ENCODE results near the gene RAD1. TPM values are rescaled to one million over a fixed set of nuclear protein-coding genes. Genes with fewer than 3 reads are reported as not detected.
A peak's percentile ranks its signal among the peaks of the same experiment; 100 is the strongest.

The RAD1 gene
- total and polyA plus RNA-seq, 12 donors, result 13.3 to 27.5 (median 23.1) TPM

GRCh38 chr5:34894716-34895115, 20.6 kb downstream of the RAD1 start:
- Histone ChIP-seq H3K27me3 (no peaks in the 10 kb centered on the region), H3K4me3 (no peak overlapping the region), H3K27ac (no peak overlapping the region), H3K36me3 (peaks cover 0 to 7% (median 0%) of the 10 kb centered on the region in 9 donors), H3K9me3 (no peaks in the 10 kb centered on the region), H3K4me1 (no peaks in the 10 kb centered on the region)
- TF ChIP-seq, protein P1, sequence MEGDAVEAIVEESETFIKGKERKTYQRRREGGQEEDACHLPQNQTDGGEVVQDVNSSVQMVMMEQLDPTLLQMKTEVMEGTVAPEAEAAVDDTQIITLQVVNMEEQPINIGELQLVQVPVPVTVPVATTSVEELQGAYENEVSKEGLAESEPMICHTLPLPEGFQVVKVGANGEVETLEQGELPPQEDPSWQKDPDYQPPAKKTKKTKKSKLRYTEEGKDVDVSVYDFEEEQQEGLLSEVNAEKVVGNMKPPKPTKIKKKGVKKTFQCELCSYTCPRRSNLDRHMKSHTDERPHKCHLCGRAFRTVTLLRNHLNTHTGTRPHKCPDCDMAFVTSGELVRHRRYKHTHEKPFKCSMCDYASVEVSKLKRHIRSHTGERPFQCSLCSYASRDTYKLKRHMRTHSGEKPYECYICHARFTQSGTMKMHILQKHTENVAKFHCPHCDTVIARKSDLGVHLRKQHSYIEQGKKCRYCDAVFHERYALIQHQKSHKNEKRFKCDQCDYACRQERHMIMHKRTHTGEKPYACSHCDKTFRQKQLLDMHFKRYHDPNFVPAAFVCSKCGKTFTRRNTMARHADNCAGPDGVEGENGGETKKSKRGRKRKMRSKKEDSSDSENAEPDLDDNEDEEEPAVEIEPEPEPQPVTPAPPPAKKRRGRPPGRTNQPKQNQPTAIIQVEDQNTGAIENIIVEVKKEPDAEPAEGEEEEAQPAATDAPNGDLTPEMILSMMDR (IDR thresholded peaks at IDR 0.05), result no peak
- intact Hi-C loops (cut with DNase I), result loop anchor here in 8 of 10 donors (5.0 to 10.0 kb wide), 6 partner anchors 240 to 422 kb away; partner anchors contain the start of gene RAI14 (in 3 of the 8)
- 98 to 99% methylated on average over 1 of the region's 1 CpG for WGBS, 2 donors
- DNase-seq (no peak), ATAC-seq (no peak)

DNA sequence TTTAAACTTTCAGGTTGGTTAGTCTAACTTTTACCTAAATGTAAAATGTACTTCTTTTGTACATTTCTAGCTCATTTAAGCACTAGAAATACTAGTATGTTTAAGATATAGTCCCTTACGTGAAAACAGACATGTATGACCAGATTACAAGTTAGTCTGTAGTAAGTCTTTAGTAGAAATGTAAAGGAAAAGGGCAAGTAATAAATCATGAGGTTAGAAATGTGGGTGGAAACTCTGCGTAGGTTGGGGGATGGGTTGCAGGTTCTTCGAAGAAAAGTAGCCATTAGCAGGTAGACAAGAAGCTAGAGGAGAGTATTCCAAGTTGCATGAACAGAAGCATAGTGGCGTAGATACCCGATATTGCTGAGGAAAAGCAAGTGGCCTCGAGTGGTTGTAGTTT, 22.9 kb downstream of the RAD1 start:
- ATAC-seq, result no peak
- H3K27me3 ChIP-seq, result no peaks in the 10 kb centered on the region
- H3K36me3 ChIP-seq, result peaks cover 0 to 7% (median 0%) of the 10 kb centered on the region in 9 donors
- no peaks in the 10 kb centered on the region for H3K4me1 ChIP-seq
- no peak overlapping the region for H3K27ac ChIP-seq
- no peak overlapping the region for H3K4me3 ChIP-seq
- H3K9me3 ChIP-seq, result no peaks in the 10 kb centered on the region
- intact Hi-C loops (cut with DNase I), result loop anchor here in 3 of 10 donors (10.0 kb wide), 1 partner anchor 238 kb away; the partner anchor contains the start of gene RAI14 (in 3 of the 3)
- TF ChIP-seq, protein P1 (IDR thresholded peaks at IDR 0.05), result no peak
- no peak for DNase-seq
- 92 to 96% methylated on average over 6 of the region's 6 CpGs for WGBS, 2 donors

- intact Hi-C loops (cut with DNase I), result loop anchor here in 3 of 10 donors (10.0 kb wide), 1 partner anchor 237 kb away; the partner anchor contains the start of gene RAI14 (in 3 of the 3)
- ATAC-seq, result peak in 5 of 8 donors; percentile 28 to 65 (median 53)
Measured at GRCh38 chr5:34891981-34892380, 23.3 kb downstream of the RAD1 start.

DNA sequence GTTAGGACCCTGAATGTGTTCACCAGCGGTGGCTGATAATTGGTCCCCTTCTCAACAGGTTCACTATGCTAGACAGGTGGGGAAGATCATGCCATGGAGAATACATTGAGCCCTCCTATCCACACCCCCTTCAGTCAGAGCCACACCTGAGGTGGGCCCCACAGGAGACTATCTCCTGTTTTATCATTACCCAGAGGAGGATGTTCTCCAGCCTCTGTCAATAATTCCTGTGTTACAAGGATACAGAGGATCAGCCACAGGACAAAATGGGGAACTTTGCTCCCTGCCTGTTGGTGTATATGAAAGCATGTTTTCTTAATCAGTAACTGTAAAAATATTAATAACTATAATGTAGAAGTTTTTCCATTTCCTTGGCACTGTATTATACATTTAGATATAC, 25.9 kb downstream of the RAD1 start:
- TF ChIP-seq, protein P1 (IDR thresholded peaks at IDR 0.05), result no peak
- Histone ChIP-seq H3K27ac (no peak overlapping the region), H3K27me3 (no peaks in the 10 kb centered on the region), H3K9me3 (no peaks in the 10 kb centered on the region), H3K4me3 (no peak overlapping the region), H3K36me3 (no peaks in the 10 kb centered on the region), H3K4me1 (no peaks in the 10 kb centered on the region)
- intact Hi-C loops (cut with DNase I), result no loop called here
- ATAC-seq, result no peak
- DNase-seq, result no peak
- WGBS, 2 donors, result 96% methylated on average over 1 of the region's 1 CpG

More at GRCh38 chr5:34891981-34892380, 23.3 kb downstream of the RAD1 start:
- H3K4me3 ChIP-seq, result no peak overlapping the region
- H3K9me3 ChIP-seq, result no peaks in the 10 kb centered on the region
- peaks cover 0 to 5% (median 0%) of the 10 kb centered on the region in 9 donors for H3K36me3 ChIP-seq
- no peaks in the 10 kb centered on the region for H3K27me3 ChIP-seq
- H3K27ac ChIP-seq, result no peak overlapping the region
- TF ChIP-seq, protein P1 (IDR thresholded peaks at IDR 0.05), result no peak
- 67% methylated on average over 5 of the region's 5 CpGs for WGBS, 2 donors
- peak in 1 of 2 donors; percentile 31 for DNase-seq
- H3K4me1 ChIP-seq, result no peaks in the 10 kb centered on the region

All from heart right ventricle (tissue), 16 donors.